ENCODE results near the gene SEPTIN1. TPM values are rescaled to one million over a fixed set of nuclear protein-coding genes. Genes with fewer than 3 reads are reported as not detected.

Gene SEPTIN1
- total RNA-seq, 2 donors from 2014 or later: 1.1 to 2.3 TPM

DNA sequence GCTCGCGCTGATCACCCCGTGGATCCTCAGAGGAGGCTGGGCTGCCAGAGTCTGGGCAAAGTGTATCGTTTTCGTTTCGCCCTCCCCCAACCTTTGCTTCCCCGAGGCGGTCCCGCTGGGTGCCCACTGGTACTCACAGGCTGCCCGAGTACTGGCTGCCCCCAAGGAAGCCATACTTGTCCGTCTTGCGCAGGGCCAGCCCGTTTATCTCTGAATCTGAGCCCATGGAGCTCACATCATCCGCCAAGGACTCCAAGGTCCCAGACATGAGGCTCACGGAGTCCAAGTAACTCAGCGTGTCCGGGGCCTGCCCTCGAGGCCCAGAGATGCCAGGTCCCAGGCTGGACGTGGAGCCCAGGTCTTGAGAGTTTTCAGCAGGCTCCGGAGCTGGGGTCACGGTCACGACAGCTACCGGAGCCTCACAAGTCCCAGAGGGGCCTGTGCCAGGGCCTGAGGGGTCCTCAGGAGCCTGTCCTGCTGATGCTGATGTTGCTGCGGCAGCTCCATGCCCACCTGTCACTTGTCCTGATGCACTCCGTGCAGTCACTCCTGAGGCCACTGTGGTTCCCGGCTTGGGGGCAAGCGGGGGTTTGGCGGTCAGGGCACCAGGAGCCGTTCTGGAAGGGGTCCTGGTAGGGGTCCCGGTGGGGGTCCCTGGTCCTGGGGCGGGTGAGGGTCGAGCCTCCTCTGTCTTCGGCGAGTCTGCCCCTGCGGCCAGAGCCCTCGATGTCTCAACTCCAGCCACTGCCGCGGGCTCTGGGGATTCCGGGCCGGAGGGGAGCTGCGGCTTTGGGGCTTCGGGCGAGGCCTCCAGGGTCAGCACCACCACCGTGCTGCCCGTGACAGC lies 13.0 kb downstream of the SEPTIN1 start:
- WGBS, 2 experiments (ENCODE audit: insufficient coverage in 1 of 2, insufficient read length in 1 of 2): 19 to 21% methylated on average over 26 to 45 of the region's 45 CpGs
- H3K9me3 ChIP-seq (ENCODE audit: control insufficient read depth, low read length): no peaks in the 10 kb centered on the region
- DNase-seq: peak; percentile 73
- peak overlapping the region; percentile 93 for H3K4me3 ChIP-seq (ENCODE audit: low read length)
- peak overlapping the region; percentile 38 for H3K9ac ChIP-seq (ENCODE audit: extremely low read depth, low read length, poor library complexity, severe bottlenecking)
- Mint-ChIP-seq H3K36me3 (ENCODE audit: low read depth) (peaks cover 17% of the 10 kb centered on the region), H3K27me3 (ENCODE audit: insufficient read depth) (no peaks in the 10 kb centered on the region), H3K4me3 (peak overlapping the region; percentile 70), H3K9me3 (no peaks in the 10 kb centered on the region), H3K4me1 (peaks cover 36% of the 10 kb centered on the region), H3K27ac (no peak overlapping the region)
- TF ChIP-seq, protein P1, sequence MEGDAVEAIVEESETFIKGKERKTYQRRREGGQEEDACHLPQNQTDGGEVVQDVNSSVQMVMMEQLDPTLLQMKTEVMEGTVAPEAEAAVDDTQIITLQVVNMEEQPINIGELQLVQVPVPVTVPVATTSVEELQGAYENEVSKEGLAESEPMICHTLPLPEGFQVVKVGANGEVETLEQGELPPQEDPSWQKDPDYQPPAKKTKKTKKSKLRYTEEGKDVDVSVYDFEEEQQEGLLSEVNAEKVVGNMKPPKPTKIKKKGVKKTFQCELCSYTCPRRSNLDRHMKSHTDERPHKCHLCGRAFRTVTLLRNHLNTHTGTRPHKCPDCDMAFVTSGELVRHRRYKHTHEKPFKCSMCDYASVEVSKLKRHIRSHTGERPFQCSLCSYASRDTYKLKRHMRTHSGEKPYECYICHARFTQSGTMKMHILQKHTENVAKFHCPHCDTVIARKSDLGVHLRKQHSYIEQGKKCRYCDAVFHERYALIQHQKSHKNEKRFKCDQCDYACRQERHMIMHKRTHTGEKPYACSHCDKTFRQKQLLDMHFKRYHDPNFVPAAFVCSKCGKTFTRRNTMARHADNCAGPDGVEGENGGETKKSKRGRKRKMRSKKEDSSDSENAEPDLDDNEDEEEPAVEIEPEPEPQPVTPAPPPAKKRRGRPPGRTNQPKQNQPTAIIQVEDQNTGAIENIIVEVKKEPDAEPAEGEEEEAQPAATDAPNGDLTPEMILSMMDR (conservative IDR thresholded peaks at IDR 0.05): no peak
- H3K27ac ChIP-seq (ENCODE audit: low read depth, low read length): peak overlapping the region; percentile 1
- H3K27me3 ChIP-seq (ENCODE audit: control insufficient read depth, insufficient read depth, low read length, poor library complexity, severe bottlenecking): no peaks in the 10 kb centered on the region
- peaks cover 18% of the 10 kb centered on the region for H3K36me3 ChIP-seq (ENCODE audit: control insufficient read depth, insufficient read depth, low read length)
- peaks cover 7% of the 10 kb centered on the region for H3K4me1 ChIP-seq (ENCODE audit: control insufficient read depth, insufficient read depth, low read length)

DNA sequence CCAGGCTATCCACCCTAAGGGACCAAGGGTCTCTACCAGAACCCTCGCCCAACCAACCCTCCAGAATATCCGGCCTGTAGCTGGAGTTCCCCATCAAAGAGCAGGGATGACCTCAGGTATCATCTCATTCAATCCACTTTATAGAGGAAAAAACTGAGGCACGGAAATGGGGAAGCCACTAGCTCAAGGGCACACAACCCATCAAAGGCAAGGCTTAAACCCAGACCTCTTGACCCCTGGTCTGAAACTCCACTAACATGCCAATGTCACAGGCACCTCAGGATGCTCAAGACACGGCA lies 13.6 kb downstream of the SEPTIN1 start:
- TF ChIP-seq, protein P1 (conservative IDR thresholded peaks at IDR 0.05): no peak
- H3K4me3 ChIP-seq (ENCODE audit: low read length): peak overlapping the region; percentile 93
- Mint-ChIP-seq H3K4me3 (peak overlapping the region; percentile 70), H3K27ac (no peak overlapping the region), H3K27me3 (ENCODE audit: insufficient read depth) (no peaks in the 10 kb centered on the region), H3K36me3 (ENCODE audit: low read depth) (peaks cover 19% of the 10 kb centered on the region), H3K4me1 (peaks cover 36% of the 10 kb centered on the region), H3K9me3 (no peaks in the 10 kb centered on the region)
- 38 to 68% methylated on average over 2 to 4 of the region's 4 CpGs for WGBS, 2 experiments (ENCODE audit: insufficient coverage in 1 of 2, insufficient read length in 1 of 2)
- H3K27me3 ChIP-seq (ENCODE audit: control insufficient read depth, insufficient read depth, low read length, poor library complexity, severe bottlenecking): no peaks in the 10 kb centered on the region
- H3K36me3 ChIP-seq (ENCODE audit: control insufficient read depth, insufficient read depth, low read length): peaks cover 18% of the 10 kb centered on the region
- no peaks in the 10 kb centered on the region for H3K9me3 ChIP-seq (ENCODE audit: control insufficient read depth, low read length)
- H3K4me1 ChIP-seq (ENCODE audit: control insufficient read depth, insufficient read depth, low read length): peaks cover 7% of the 10 kb centered on the region
- DNase-seq: no peak
- peak overlapping the region; percentile 38 for H3K9ac ChIP-seq (ENCODE audit: extremely low read depth, low read length, poor library complexity, severe bottlenecking)
- H3K27ac ChIP-seq (ENCODE audit: low read depth, low read length): no peak overlapping the region

DNA sequence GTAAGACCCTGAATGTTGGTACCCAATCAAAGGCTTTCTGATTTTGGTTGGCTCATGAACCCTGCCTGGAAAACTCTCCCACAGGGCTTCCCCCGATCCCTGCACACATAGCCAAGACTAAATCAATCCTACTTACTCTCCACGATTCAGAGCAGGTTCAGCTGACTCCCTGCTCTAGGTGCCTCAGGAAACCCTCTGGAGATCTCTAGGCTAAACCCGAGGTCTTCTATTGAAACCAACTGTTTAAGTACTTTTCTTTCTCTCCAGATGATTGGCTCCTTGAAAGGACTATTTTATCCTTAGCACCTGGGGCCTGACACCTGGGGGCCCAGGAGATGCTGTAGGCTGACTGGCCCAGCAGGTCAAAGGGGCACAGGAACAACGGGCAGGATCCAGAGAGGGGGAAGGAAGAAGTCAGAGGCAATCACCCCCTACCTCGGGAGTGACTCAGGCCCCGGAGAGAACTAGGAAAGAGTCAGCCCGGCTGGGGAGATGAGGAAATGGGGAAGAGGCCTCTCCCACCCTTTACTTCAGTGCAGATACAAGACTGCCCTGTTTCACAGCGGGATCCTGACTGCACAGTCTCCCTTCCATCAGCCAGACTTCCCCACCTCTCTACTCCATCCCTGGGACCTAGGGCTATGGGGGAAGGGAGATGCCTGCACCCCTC lies 14.1 kb downstream of the SEPTIN1 start:
- H3K4me3 Mint-ChIP-seq: peak overlapping the region; percentile 70
- H3K27ac ChIP-seq (ENCODE audit: low read depth, low read length): no peak overlapping the region
- H3K9me3 ChIP-seq (ENCODE audit: control insufficient read depth, low read length): no peaks in the 10 kb centered on the region
- TF ChIP-seq, protein P1 (conservative IDR thresholded peaks at IDR 0.05): no peak
- no peak overlapping the region for H3K27ac Mint-ChIP-seq
- WGBS, 2 experiments (ENCODE audit: insufficient coverage in 1 of 2, insufficient read length in 1 of 2): 54 to 56% methylated on average over 2 to 8 of the region's 8 CpGs
- peak; percentile 51 for DNase-seq
- peak overlapping the region; percentile 38 for H3K9ac ChIP-seq (ENCODE audit: extremely low read depth, low read length, poor library complexity, severe bottlenecking)
- H3K36me3 ChIP-seq (ENCODE audit: control insufficient read depth, insufficient read depth, low read length): peaks cover 22% of the 10 kb centered on the region
- peaks cover 7% of the 10 kb centered on the region for H3K4me1 ChIP-seq (ENCODE audit: control insufficient read depth, insufficient read depth, low read length)
- H3K36me3 Mint-ChIP-seq (ENCODE audit: low read depth): peaks cover 22% of the 10 kb centered on the region
- H3K4me1 Mint-ChIP-seq: peaks cover 36% of the 10 kb centered on the region
- peak overlapping the region; percentile 93 for H3K4me3 ChIP-seq (ENCODE audit: low read length)
- H3K9me3 Mint-ChIP-seq: no peaks in the 10 kb centered on the region
- no peaks in the 10 kb centered on the region for H3K27me3 Mint-ChIP-seq (ENCODE audit: insufficient read depth)
- H3K27me3 ChIP-seq (ENCODE audit: control insufficient read depth, insufficient read depth, low read length, poor library complexity, severe bottlenecking): no peaks in the 10 kb centered on the region
